ENCODE measurements around the gene PRDX3.

- TF ChIP-seq, protein P1, sequence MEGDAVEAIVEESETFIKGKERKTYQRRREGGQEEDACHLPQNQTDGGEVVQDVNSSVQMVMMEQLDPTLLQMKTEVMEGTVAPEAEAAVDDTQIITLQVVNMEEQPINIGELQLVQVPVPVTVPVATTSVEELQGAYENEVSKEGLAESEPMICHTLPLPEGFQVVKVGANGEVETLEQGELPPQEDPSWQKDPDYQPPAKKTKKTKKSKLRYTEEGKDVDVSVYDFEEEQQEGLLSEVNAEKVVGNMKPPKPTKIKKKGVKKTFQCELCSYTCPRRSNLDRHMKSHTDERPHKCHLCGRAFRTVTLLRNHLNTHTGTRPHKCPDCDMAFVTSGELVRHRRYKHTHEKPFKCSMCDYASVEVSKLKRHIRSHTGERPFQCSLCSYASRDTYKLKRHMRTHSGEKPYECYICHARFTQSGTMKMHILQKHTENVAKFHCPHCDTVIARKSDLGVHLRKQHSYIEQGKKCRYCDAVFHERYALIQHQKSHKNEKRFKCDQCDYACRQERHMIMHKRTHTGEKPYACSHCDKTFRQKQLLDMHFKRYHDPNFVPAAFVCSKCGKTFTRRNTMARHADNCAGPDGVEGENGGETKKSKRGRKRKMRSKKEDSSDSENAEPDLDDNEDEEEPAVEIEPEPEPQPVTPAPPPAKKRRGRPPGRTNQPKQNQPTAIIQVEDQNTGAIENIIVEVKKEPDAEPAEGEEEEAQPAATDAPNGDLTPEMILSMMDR (IDR thresholded peaks at IDR 0.05), result no peak
- TF ChIP-seq POLR2AphosphoS5 (IDR thresholded peaks at IDR 0.05; ENCODE audit: insufficient read depth in 1 of 2, low read depth in 1 of 2), result no peak
Measured at GRCh38 chr10:119118231-119118630, 60.4 kb downstream of the PRDX3 start.
